Femur (tissue), 1 donor: ENCODE data around the gene SYNPO.

Experiments used
- DNase-seq: peaks from one replicate; pipeline ENCODE4 v3.0.0-alpha.2; 2017

The SYNPO gene

GRCh38 chr5:150607991-150608390 lies 32.5 kb upstream of the SYNPO start:
- DNase-seq, result no peak

- no peak for DNase-seq
Measured at GRCh38 chr5:150608991-150609390, 31.5 kb upstream of the SYNPO start.

GRCh38 chr5:150609843-150610584 lies 30.4 kb upstream of the SYNPO start:
- no peak for DNase-seq

GRCh38 chr5:150611026-150611425 lies 29.4 kb upstream of the SYNPO start:
- DNase-seq, result no peak

GRCh38 chr5:150612405-150612804 lies 28.1 kb upstream of the SYNPO start:
- DNase-seq, result no peak

GRCh38 chr5:150612905-150613670 lies 27.4 kb upstream of the SYNPO start:
- DNase-seq, result no peak

GRCh38 chr5:150613991-150614660 lies 26.3 kb upstream of the SYNPO start:
- DNase-seq, result no peak

- DNase-seq, result no peak
Measured at GRCh38 chr5:150614661-150615060, 25.8 kb upstream of the SYNPO start.

- peak; percentile 89 for DNase-seq
Measured at GRCh38 chr5:150615141-150615699, 25.2 kb upstream of the SYNPO start.

- no peak for DNase-seq
Measured at GRCh38 chr5:150616024-150616470, 24.4 kb upstream of the SYNPO start.

- DNase-seq, result no peak
Measured at GRCh38 chr5:150616506-150616905, 24.0 kb upstream of the SYNPO start.

- no peak for DNase-seq
Measured at GRCh38 chr5:150618163-150618562, 22.3 kb upstream of the SYNPO start.

GRCh38 chr5:150618588-150619281 lies 21.7 kb upstream of the SYNPO start:
- no peak for DNase-seq

GRCh38 chr5:150619359-150620230 lies 20.9 kb upstream of the SYNPO start:
- DNase-seq, result peak; percentile 74

- no peak for DNase-seq
Measured at GRCh38 chr5:150621301-150621700, 19.2 kb upstream of the SYNPO start.

- DNase-seq, result no peak
Measured at GRCh38 chr5:150622157-150622556, 18.3 kb upstream of the SYNPO start.

GRCh38 chr5:150623152-150623877 lies 17.1 kb upstream of the SYNPO start:
- no peak for DNase-seq

GRCh38 chr5:150623878-150624216 lies 16.6 kb upstream of the SYNPO start:
- no peak for DNase-seq

- peak; percentile 66 for DNase-seq
Measured at GRCh38 chr5:150624334-150625163, 15.9 kb upstream of the SYNPO start.

- DNase-seq, result no peak
Measured at GRCh38 chr5:150625164-150625535, 15.3 kb upstream of the SYNPO start.
